Glutamatergic neuron (in vitro differentiated cells): ENCODE data around the gene ROR2. TPM values are rescaled to one million over a fixed set of nuclear protein-coding genes. Genes with fewer than 3 reads are reported as not detected.

Experiments
- DNase-seq: peaks from one replicate; pipeline ENCODE4 v3.0.0; 2022
- H3K27ac Mint-ChIP-seq: one replicate; pipeline ENCODE4 v1.8.0; 2020; ENCODE audit warnings: mild to moderate bottlenecking, mixed read lengths, inconsistent platforms; ENCODE audit not compliant: unreplicated experiment
- H3K27me3 Mint-ChIP-seq: one replicate; pipeline ENCODE4 v1.8.0; 2020; ENCODE audit warnings: mild to moderate bottlenecking, moderate library complexity, mixed read lengths, inconsistent platforms; ENCODE audit not compliant: unreplicated experiment
- H3K36me3 Mint-ChIP-seq: one replicate; pipeline ENCODE4 v1.8.0; 2020; ENCODE audit warnings: mild to moderate bottlenecking, mixed read lengths, inconsistent platforms; ENCODE audit not compliant: unreplicated experiment
- H3K4me1 Mint-ChIP-seq: one replicate; pipeline ENCODE4 v1.8.0; 2020; ENCODE audit warnings: mild to moderate bottlenecking, low read depth, mixed read lengths, inconsistent platforms; ENCODE audit not compliant: unreplicated experiment
- H3K4me3 Mint-ChIP-seq: one replicate; pipeline ENCODE4 v1.8.0; 2020; ENCODE audit warnings: mild to moderate bottlenecking, mixed read lengths, inconsistent platforms; ENCODE audit not compliant: unreplicated experiment
- H3K9me3 Mint-ChIP-seq: one replicate; pipeline ENCODE4 v1.8.0; 2020; ENCODE audit warnings: mild to moderate bottlenecking, moderate library complexity, mixed read lengths, inconsistent platforms; ENCODE audit not compliant: unreplicated experiment
- total RNA-seq: library from RNA; stranded (reverse); fragmentation: NEBNext Ultra II Directional; extraction: Animal tissue kit (Norgen Biotek cat#: 25700); gene quantifications from one replicate; pipeline ENCODE4 v1.2.1, GENCODE V29; 2021; ENCODE audit not compliant: unreplicated experiment
- TF ChIP-seq, protein P1 (sequence below): fragments of 200-600 bp; sonication (generic); IDR thresholded peaks from one replicate; pipeline ENCODE4 v1.5.0; 2021; ENCODE audit not compliant: partially characterized antibody, unreplicated experiment

Gene ROR2
- total RNA-seq, 1 donor from 2014 or later: 51.1 TPM

DNA sequence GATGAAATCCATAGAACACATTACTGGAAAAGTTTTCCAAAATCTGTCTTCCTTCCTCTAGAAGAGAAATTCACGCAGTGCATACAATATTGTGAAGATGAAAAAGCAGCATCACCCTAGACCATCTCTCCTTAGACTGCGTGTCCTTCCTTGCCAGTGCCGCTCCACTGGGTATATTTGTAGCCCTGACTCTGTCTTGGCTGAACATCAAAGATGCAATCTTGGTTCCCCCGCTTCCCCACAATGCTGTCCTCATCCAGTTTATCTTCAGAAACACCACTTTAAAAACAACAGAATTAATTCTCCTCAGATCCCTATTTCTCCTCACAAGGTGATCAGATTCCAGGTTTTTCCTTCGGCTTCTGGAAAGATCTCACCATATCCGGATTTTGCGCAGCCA, 53.9 kb downstream of the ROR2 start:
- peaks cover 12% of the 10 kb centered on the region for H3K9me3 Mint-ChIP-seq
- no peak overlapping the region for H3K4me3 Mint-ChIP-seq
- H3K36me3 Mint-ChIP-seq: peaks cover 5% of the 10 kb centered on the region
- TF ChIP-seq, protein P1, sequence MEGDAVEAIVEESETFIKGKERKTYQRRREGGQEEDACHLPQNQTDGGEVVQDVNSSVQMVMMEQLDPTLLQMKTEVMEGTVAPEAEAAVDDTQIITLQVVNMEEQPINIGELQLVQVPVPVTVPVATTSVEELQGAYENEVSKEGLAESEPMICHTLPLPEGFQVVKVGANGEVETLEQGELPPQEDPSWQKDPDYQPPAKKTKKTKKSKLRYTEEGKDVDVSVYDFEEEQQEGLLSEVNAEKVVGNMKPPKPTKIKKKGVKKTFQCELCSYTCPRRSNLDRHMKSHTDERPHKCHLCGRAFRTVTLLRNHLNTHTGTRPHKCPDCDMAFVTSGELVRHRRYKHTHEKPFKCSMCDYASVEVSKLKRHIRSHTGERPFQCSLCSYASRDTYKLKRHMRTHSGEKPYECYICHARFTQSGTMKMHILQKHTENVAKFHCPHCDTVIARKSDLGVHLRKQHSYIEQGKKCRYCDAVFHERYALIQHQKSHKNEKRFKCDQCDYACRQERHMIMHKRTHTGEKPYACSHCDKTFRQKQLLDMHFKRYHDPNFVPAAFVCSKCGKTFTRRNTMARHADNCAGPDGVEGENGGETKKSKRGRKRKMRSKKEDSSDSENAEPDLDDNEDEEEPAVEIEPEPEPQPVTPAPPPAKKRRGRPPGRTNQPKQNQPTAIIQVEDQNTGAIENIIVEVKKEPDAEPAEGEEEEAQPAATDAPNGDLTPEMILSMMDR: no peak
- H3K27ac Mint-ChIP-seq: peak overlapping the region; percentile 28
- H3K27me3 Mint-ChIP-seq: peaks cover 12% of the 10 kb centered on the region
- H3K4me1 Mint-ChIP-seq: peaks cover 49% of the 10 kb centered on the region
- DNase-seq: no peak

DNA sequence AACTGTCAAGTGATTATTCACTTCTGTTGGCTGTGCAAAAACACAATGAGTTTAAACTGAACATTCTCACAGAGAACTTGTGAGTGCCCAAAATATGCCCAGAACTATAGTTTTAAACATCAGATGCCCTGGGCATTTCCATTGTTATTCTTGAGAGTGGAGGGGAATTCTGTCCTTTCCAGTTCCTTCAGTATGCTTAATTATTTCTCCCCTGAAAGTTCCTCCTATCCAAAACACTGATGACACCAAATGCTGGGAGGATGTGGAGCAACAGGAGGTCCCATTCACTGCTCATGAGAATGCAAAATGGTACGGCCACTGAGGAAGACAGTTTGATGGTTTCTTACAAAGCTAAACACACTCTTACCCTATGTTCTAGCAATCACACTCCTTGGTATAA, 55.5 kb downstream of the ROR2 start:
- DNase-seq: no peak
- Mint-ChIP-seq H3K27ac (no peak overlapping the region), H3K4me1 (peaks cover 39% of the 10 kb centered on the region), H3K4me3 (no peak overlapping the region), H3K9me3 (peaks cover 9% of the 10 kb centered on the region), H3K36me3 (peaks cover 5% of the 10 kb centered on the region), H3K27me3 (peaks cover 10% of the 10 kb centered on the region)
- TF ChIP-seq, protein P1: no peak

DNA sequence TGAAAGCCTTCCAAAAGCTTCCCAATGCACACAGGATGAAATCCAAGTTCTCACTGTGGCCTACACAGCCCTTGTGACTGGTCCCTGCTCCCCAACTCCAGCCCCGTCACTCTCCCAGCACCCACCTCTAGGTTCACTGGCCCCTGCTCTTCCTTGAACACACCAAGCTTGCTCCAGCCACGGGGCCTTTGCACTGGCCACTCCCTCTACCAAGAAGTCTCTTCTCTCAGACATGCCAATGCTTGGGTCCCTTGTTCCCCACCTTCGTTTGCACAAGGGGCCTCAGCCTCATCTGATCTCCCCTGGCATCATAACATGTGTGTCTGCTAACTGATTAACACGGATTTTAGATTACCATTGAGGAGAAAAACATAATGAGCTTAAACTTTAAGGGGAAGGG, 56.0 kb downstream of the ROR2 start:
- peaks cover 35% of the 10 kb centered on the region for H3K4me1 Mint-ChIP-seq
- no peak overlapping the region for H3K4me3 Mint-ChIP-seq

DNA sequence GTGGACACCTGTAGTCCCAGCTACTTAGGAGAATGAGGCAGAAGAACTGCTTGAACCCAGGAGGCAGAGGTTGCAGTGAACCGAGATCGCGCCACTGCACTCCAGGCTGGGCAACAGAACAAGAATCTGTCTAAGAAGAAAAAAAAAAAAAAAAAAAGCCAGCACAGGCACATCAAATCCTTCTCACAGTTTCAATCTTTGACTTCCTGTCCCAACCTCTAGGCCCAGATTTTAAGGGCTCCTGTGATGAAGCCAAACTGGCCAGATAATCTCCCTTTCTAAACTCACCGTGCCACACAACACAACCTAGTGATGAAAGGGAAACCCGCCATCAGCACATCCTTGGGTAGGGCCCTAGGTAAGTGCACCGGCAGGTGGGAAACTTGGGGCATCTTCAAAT, 58.1 kb downstream of the ROR2 start:
- Mint-ChIP-seq H3K4me1 (peaks cover 24% of the 10 kb centered on the region), H3K27me3 (peaks cover 5% of the 10 kb centered on the region), H3K4me3 (no peak overlapping the region)

More for the DNA sequence above, 56.0 kb downstream of the ROR2 start:
- TF ChIP-seq, protein P1: no peak
- H3K27ac Mint-ChIP-seq: no peak overlapping the region
- H3K36me3 Mint-ChIP-seq: peaks cover 5% of the 10 kb centered on the region
- DNase-seq: no peak
- peaks cover 7% of the 10 kb centered on the region for H3K9me3 Mint-ChIP-seq
- H3K27me3 Mint-ChIP-seq: peaks cover 10% of the 10 kb centered on the region

DNA sequence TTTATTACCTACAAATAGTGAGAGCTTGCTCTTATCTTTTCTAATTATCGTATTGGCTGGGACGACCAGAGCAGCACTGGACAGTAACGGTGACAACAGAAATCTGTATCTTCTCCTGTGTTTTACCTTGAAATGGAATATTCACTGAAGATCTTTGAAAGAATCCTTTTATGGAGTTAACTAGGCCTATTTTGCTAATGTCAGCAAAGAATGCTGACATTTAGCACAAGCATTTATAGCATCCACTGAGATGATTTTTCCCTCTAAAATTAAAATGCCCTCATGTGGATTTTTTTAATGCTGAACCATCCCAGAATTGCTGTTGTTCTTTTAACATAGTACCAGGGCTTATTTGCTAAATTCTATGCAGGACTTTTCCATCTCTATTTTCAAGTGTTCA, 59.4 kb downstream of the ROR2 start:
- TF ChIP-seq, protein P1: no peak
- H3K36me3 Mint-ChIP-seq: peaks cover 5% of the 10 kb centered on the region
- peaks cover 5% of the 10 kb centered on the region for H3K27me3 Mint-ChIP-seq
- H3K4me1 Mint-ChIP-seq: peaks cover 14% of the 10 kb centered on the region
- no peak overlapping the region for H3K27ac Mint-ChIP-seq
- no peak overlapping the region for H3K4me3 Mint-ChIP-seq
- DNase-seq: no peak
- H3K9me3 Mint-ChIP-seq: peaks cover 4% of the 10 kb centered on the region

More for the DNA sequence above, 58.1 kb downstream of the ROR2 start:
- DNase-seq: no peak
- peaks cover 4% of the 10 kb centered on the region for H3K9me3 Mint-ChIP-seq
- TF ChIP-seq, protein P1: no peak
- H3K27ac Mint-ChIP-seq: no peak overlapping the region
- H3K36me3 Mint-ChIP-seq: peaks cover 5% of the 10 kb centered on the region
